Measurements from ENCODE around the gene PLSCR2.

GRCh38 chr3:146469150-146470017 lies at the start of gene PLSCR2:
- TF ChIP-seq CTCF (IDR thresholded peaks at IDR 0.05 in 2 of 3, conservative IDR thresholded peaks at IDR 0.05 in 1 of 3; ENCODE audit: insufficient read depth in 2 of 3, low read depth in 1 of 3, low read length in 3 of 3), result no peak
- TF ChIP-seq ERF (CRISPR knock-in tag; IDR thresholded peaks at IDR 0.05), result peak; percentile 28; the same call in 1 of the 2 replicates
- TF ChIP-seq SMARCC2 (IDR thresholded peaks at IDR 0.05; ENCODE audit: low read depth), result no peak
- no peak for TF ChIP-seq ATF3 (IDR thresholded peaks at IDR 0.05)
- TF ChIP-seq ATF3 (CRISPR knock-in tag; conservative IDR thresholded peaks at IDR 0.05), result no peak
- TF ChIP-seq CREB1 (IDR thresholded peaks at IDR 0.05), result peak; percentile 61; the same call in 1 of the 2 replicates
- TF ChIP-seq CREB1 (CRISPR knock-in tag; IDR thresholded peaks at IDR 0.05), result peak; percentile 26; the same call in 1 of the 2 replicates
- peak; percentile 82 for TF ChIP-seq REST (IDR thresholded peaks at IDR 0.05; ENCODE audit: borderline replicate concordance)
- TF ChIP-seq REST (CRISPR knock-in tag; IDR thresholded peaks at IDR 0.05; ENCODE audit: low read depth), result 0 out of 2 replicates have a peak, but pooled peaks have one; percentile 26
- TF ChIP-seq ETV6 (IDR thresholded peaks at IDR 0.05; ENCODE audit: borderline replicate concordance in 1 of 2, low read depth in 2 of 2, low read length in 1 of 2), result no peak
- TF ChIP-seq ETV6 (CRISPR knock-in tag; IDR thresholded peaks at IDR 0.05; ENCODE audit: borderline replicate concordance), result no peak
